Bronchial epithelial cell (primary cell): ENCODE results near the gene CPT1C. TPM values are rescaled to one million over a fixed set of nuclear protein-coding genes. Genes with fewer than 3 reads are reported as not detected.

ENCODE experiments used
- DNase-seq: peaks from one replicate; pipeline ENCODE4 v3.0.0-alpha.2; 2010; ENCODE audit warnings: low read depth
- FAIRE-seq: peaks from 2 replicates; lab custom pipeline; 2011; peaks lifted over from hg19 to GRCh38; lab: Jason Lieb, UNC
- H3K27me3 ChIP-seq: 2 replicates; pipeline ENCODE4 v1.5.1; 2011; ENCODE audit warnings: low read length; ENCODE audit not compliant: control insufficient read depth, insufficient read depth
- H3K36me3 ChIP-seq: 2 replicates; pipeline ENCODE4 v1.5.1; 2011; ENCODE audit warnings: low read length; ENCODE audit not compliant: control insufficient read depth, insufficient read depth
- H3K4me3 ChIP-seq: 2 replicates; pipeline ENCODE4 v1.5.1; 2011; ENCODE audit warnings: mild to moderate bottlenecking, low read depth, low read length, control low read depth
- total RNA-seq: library from RNA; depleted of rRNA; stranded (reverse); fragments of >200 nt; gene quantifications from 2 replicates; pipeline ENCODE4 v1.2.1, GENCODE V29; 2014
- TF ChIP-seq, protein P1 (sequence below): IDR thresholded peaks from 2 replicates; pipeline ENCODE4 v1.5.1; 2011; ENCODE audit warnings: mild to moderate bottlenecking, moderate library complexity, low read length, control low read depth, inconsistent platforms; ENCODE audit not compliant: insufficient read depth, severe bottlenecking

Gene CPT1C
- 1.2 and 2.4 TPM in 2 replicates for total RNA-seq

DNA sequence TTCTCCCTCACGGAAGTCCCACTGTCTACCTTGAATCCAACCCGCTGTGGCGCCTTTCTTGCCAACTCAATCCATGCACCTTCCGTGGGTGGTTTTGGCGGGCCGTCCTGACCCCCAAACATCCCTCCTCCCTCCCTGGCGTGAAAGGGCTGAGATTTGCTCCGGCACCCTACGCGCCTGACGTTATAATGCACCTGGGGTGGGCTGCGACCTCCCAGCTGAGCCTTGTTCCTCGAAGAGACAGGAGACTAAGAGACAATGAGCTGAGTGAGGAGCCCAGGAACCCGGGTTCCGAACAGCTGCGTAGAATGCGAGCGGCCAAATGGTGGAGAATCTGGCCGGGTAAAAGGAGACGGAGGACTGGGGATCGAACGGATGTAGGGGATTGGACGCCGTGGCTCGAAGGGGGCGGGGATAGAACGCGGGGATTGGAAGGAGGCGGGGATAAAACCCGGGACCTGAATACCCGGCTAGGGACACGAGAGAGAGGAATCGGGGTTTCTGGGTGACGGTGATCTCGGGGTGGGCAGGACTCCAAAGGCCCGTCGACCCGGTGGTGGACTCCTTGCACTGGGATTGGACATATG, at the start of gene CPT1C:
CPT1C (plus strand) TSS at position 461 of the 587 bp plus-strand sequence. CDS start 1,137 bp downstream, outside the sequence.
- Histone ChIP-seq H3K4me3 (peak within 1 kb of the TSS; percentile 36), H3K36me3 (peaks cover 11% of the 10 kb centered on the region), H3K27me3 (no peaks in the 10 kb centered on the region)
- FAIRE-seq = no peak
- TF ChIP-seq, protein P1, sequence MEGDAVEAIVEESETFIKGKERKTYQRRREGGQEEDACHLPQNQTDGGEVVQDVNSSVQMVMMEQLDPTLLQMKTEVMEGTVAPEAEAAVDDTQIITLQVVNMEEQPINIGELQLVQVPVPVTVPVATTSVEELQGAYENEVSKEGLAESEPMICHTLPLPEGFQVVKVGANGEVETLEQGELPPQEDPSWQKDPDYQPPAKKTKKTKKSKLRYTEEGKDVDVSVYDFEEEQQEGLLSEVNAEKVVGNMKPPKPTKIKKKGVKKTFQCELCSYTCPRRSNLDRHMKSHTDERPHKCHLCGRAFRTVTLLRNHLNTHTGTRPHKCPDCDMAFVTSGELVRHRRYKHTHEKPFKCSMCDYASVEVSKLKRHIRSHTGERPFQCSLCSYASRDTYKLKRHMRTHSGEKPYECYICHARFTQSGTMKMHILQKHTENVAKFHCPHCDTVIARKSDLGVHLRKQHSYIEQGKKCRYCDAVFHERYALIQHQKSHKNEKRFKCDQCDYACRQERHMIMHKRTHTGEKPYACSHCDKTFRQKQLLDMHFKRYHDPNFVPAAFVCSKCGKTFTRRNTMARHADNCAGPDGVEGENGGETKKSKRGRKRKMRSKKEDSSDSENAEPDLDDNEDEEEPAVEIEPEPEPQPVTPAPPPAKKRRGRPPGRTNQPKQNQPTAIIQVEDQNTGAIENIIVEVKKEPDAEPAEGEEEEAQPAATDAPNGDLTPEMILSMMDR = no peak
- peak; percentile 60 for DNase-seq

DNA sequence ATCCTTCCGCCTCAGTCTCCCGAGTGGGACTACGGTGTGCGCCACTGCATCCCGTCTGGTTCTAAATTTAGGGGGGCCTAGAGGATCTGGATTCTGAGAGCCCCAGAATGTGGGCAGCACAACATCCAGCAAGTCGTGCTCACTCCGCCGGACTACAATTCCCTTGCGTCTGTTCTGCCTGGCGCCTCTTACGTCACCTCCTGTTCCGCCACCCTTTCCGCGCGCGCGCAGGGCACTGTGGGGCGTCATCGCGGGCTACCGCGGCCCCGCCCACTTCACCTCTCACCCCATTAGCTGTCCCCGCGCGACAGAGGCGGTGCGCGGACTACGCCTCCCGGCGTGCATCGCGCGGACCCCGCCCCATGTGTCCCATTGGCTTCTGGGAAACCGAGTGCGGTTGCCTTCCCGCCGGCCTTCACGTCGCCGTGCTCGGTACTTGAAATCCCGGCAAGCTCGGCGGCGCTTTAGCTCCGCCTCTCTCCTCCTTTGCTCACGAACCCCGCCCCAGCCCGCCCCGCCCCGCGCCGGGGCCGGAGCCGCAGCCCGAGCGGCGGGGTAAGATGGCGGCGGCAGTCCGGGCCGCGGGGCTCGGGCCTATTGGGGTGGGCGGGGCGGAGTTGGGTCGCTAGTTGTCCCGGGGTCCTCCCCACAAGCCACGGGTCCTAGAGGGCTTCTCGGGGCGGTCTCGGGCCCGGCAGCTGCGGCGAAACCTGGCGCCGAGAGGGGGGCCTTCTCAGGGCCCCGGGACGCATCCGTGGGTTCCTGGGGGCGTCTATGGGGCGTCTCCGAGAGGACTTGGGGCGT, 49.0 kb upstream of the CPT1C start, which contains the start of gene SCAF1:
SCAF1 (plus strand) TSS at position 522 of the 804 bp plus-strand sequence. CDS start 2,818 bp downstream, outside the sequence.
- DNase-seq (peak; percentile 96), FAIRE-seq (no peak)
- TF ChIP-seq, protein P1 = no peak
- Histone ChIP-seq H3K36me3 (peaks cover 12% of the 10 kb centered on the region), H3K27me3 (no peaks in the 10 kb centered on the region), H3K4me3 (peak within 1 kb of the TSS; percentile 95)

DNA sequence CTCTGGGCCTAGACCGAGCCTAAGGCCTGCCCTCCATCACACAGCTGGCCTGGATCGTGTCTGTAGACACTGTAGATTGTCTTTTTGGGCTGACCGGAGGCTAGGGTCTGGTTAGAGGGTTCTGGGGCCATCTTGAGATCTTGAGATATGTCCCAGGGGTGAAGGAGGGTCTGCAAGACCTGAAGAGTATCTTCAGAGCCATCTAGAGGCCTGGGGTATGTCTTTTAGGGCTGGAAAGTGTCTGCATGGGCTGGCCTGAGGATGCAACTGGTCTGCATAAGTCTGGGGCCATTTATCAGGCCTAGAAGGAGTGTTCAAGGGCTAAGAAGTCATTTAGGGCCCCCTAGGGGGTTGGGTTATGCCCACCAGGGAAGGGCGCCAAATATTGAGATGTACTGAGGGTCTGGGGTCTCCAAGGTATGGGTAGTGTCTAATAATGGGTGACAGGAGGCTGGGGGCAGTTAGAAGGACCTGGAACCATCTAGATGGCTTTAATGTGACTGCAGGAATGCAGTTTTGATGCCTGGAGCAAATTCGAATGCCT, 48.4 kb upstream of the CPT1C start:
- Histone ChIP-seq H3K36me3 (peaks cover 14% of the 10 kb centered on the region), H3K27me3 (no peaks in the 10 kb centered on the region), H3K4me3 (peak overlapping the region; percentile 95)
- DNase-seq = no peak
- TF ChIP-seq, protein P1 = no peak
- no peak for FAIRE-seq

DNA sequence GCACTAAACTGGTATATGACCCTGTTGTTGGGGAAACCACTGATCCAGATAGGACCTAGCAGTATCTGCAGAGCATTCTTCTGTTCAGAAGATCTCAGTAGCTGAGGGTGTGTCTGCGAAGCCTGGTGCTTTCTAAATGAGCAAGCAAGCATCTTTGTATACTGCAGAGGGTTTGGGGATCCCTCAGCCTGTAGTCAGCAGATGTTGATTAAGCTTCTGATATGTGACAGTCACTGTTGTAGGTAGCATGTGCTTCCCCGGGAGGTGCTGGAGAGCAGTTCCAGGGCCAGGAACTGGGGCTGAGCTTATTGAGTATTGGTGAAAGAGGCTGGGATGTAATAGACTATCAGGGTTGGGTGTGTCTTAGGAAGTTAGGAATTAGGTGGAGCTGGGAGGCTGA, 47.5 kb upstream of the CPT1C start:
- Histone ChIP-seq H3K27me3 (no peaks in the 10 kb centered on the region), H3K36me3 (peaks cover 14% of the 10 kb centered on the region), H3K4me3 (no peak overlapping the region)
- TF ChIP-seq, protein P1 = no peak
- DNase-seq (no peak), FAIRE-seq (no peak)

DNA sequence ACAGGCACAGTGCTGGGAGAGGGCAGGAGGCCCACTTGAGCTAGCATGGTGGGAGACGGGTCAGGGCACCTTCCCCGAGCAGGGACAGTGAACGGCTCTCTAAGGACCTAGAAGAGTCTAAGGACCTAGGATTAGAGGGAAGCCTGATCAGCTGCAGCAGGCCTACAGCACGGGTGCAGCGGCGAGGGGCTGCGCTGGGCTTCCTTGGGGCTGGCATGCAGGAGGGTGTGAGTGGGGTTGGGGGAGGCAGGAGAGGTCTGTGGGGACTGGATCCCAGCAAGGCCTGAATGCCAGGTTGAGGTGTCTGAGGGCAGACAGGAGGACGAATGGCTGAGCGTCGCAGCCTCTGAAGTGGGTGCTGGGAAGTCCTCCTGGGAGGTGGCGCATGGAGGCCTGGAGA, 45.3 kb upstream of the CPT1C start:
- H3K27me3 ChIP-seq = no peaks in the 10 kb centered on the region
- TF ChIP-seq, protein P1 = no peak
- H3K4me3 ChIP-seq = no peak overlapping the region
- FAIRE-seq (no peak), DNase-seq (no peak)
- peaks cover 18% of the 10 kb centered on the region for H3K36me3 ChIP-seq
